Activated CD4-positive, alpha-beta T cell treated with anti-CD3 and anti-CD28 coated beads, Interleukin-2, amount 10 ng/mL, durations not matched to agents 7 days and 5 days (primary cell): Measurements from ENCODE around the gene GAL3ST2. TPM values are rescaled to one million over a fixed set of nuclear protein-coding genes. Genes with fewer than 3 reads are reported as not detected.
"Not testable (repeated sequence)": the region's sequence is repeated elsewhere in the genome, so short reads cannot be mapped to it uniquely, and the experiment has no call there.

Experiments
- CTCF ChIA-PET: fragments of 350-600 bp; sonication (Branson Sonifier 250); formaldehyde crosslinking; loops from one replicate; lab custom pipeline; 2021; ENCODE audit warnings: antibody characterized with exemption; lab: Charles Lee
- POLR2A ChIA-PET: fragments of 350-600 bp; sonication (Branson Sonifier 250); formaldehyde crosslinking; loops from one replicate; lab custom pipeline; 2021; ENCODE audit warnings: antibody characterized with exemption; lab: Charles Lee
- DNase-seq: peaks from one replicate; pipeline ENCODE4 v3.0.0-alpha.2; 2020
- H3K27ac Mint-ChIP-seq: one replicate; pipeline ENCODE4 v1.8.0; 2021; ENCODE audit warnings: mild to moderate bottlenecking, moderate library complexity, mixed read lengths
- H3K27me3 Mint-ChIP-seq: one replicate; pipeline ENCODE4 v1.8.0; 2021; ENCODE audit warnings: mixed read lengths
- H3K36me3 Mint-ChIP-seq: one replicate; pipeline ENCODE4 v1.8.0; 2021; ENCODE audit warnings: low read depth, mixed read lengths
- H3K4me1 Mint-ChIP-seq: one replicate; pipeline ENCODE4 v1.8.0; 2021; ENCODE audit warnings: mixed read lengths
- H3K4me3 Mint-ChIP-seq: one replicate; pipeline ENCODE4 v1.8.0; 2021; ENCODE audit warnings: mild to moderate bottlenecking, moderate library complexity, mixed read lengths
- H3K9me3 Mint-ChIP-seq: one replicate; pipeline ENCODE4 v1.8.0; 2021; ENCODE audit warnings: mixed read lengths
- total RNA-seq, 2 experiments: library from RNA; stranded (reverse); gene quantifications; one replicate each; pipeline ENCODE4 v1.2.3, GENCODE V29; 2021

GAL3ST2 gene
- total RNA-seq, 2 experiments from 2014 or later, result not detected

- H3K27ac Mint-ChIP-seq, result no peak overlapping the region
- H3K27me3 Mint-ChIP-seq, result peaks cover 3% of the 10 kb centered on the region
- peaks cover 3% of the 10 kb centered on the region for H3K4me1 Mint-ChIP-seq
- no peaks in the 10 kb centered on the region for H3K36me3 Mint-ChIP-seq
- POLR2A ChIA-PET, result no interaction called here
- no peaks in the 10 kb centered on the region for H3K9me3 Mint-ChIP-seq
- CTCF ChIA-PET, result interaction anchor here (1.0 kb wide), 1 partner anchor 74 kb away, joined by 4 read pairs; no protein-coding TSS in a partner anchor
- no peak overlapping the region for H3K4me3 Mint-ChIP-seq
- DNase-seq, result no peak
Observed at GRCh38 chr2:241811201-241811951, 34.8 kb downstream of the GAL3ST2 start.

DNA sequence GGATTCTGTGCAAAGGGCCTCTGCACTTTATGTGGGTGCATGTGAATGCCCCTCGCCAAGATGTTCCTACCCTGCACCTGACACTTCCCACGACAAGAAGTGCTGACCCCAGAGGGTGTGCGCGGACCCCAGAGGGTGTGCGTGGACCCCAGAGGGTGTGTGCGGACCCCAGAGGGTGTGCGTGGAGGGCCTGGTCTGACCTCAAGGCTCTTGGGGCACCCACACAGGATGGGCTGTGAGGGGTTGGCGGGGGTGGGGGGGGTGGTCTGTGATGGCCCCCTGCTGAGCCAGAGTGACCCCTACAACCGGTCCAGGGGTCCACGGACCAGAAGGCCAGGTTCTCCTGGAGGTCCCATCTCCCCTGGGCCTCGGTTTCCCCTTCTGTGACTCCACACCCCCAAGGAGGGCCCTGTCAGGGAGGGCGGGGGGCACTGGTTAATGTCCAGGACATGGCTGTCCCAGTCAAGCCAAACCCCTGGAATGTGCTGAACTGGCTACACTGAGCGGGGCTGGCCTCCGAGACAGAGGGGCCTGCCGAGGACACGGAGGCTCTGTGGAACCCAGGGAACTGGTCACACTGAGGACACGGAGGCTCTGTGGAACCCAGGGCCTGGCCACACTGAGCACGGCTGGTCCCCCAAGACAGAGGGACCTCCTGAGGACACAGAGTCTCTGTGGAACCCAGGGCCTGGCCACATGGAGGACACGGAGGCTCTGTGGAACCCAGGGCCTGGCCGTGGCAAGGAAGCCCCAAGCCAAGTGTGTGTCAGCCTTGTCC, 35.5 kb downstream of the GAL3ST2 start:
- no peaks in the 10 kb centered on the region for H3K9me3 Mint-ChIP-seq
- no peak overlapping the region for H3K27ac Mint-ChIP-seq
- CTCF ChIA-PET, result interaction anchor here (1.2 kb wide), 1 partner anchor 8 kb away, joined by 3 read pairs; no protein-coding TSS in a partner anchor
- no peaks in the 10 kb centered on the region for H3K36me3 Mint-ChIP-seq
- no peak overlapping the region for H3K4me3 Mint-ChIP-seq
- DNase-seq, result no peak
- POLR2A ChIA-PET, result no interaction called here
- peaks cover 3% of the 10 kb centered on the region for H3K27me3 Mint-ChIP-seq
- H3K4me1 Mint-ChIP-seq, result peaks cover 3% of the 10 kb centered on the region

- H3K27me3 Mint-ChIP-seq, result peaks cover 3% of the 10 kb centered on the region
- H3K9me3 Mint-ChIP-seq, result no peaks in the 10 kb centered on the region
- DNase-seq, result no peak
- ChIA-PET POLR2A (no interaction called here), CTCF (interaction anchor here (1.0 to 1.2 kb wide), 2 partner anchors 9 to 53 kb away, joined by 3 read pairs; no protein-coding TSS in a partner anchor)
- no peak overlapping the region for H3K27ac Mint-ChIP-seq
- no peak overlapping the region for H3K4me3 Mint-ChIP-seq
- peaks cover 9% of the 10 kb centered on the region for H3K4me1 Mint-ChIP-seq
- H3K36me3 Mint-ChIP-seq, result no peaks in the 10 kb centered on the region
Observed at GRCh38 chr2:241812730-241813643, 36.4 kb downstream of the GAL3ST2 start.

DNA sequence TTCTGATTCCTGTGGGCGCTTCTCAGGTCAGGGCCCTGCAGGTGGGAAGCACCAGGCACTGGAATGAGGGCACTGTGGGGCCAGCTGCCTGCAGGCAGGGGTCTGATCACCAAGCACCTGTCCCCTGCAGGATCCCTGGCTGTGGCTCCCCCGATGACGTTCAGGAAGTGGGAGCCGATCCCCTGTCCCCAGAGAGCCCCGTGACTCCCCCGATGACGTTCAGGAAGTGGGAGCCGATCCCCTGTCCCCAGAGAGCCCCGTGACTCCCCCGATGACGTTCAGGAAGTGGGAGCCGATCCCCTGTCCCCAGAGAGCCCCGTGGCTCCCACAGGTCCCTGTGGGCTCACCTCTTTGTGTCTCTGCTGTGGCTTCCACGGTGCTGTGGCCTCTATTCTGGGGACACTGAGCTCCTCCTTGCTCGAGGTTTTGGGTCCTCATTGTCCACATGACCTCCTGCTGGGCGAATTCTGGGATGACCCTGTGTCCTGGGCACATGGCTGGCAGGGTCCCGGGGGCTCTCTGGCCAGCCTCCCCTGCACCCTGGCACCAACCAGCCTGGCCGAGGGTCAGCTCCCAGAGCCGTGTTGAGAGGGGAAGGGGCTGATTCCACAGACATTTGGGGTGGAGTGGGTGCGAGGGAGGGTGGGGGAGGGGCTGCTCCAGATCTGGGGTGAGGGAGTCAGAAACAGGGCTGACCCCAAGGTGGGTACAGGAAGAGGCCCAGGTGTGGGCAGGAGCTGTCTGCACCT, 37.2 kb downstream of the GAL3ST2 start:
- Mint-ChIP-seq H3K27ac (no peak overlapping the region), H3K4me3 (no peak overlapping the region), H3K9me3 (no peaks in the 10 kb centered on the region), H3K27me3 (no peaks in the 10 kb centered on the region), H3K36me3 (no peaks in the 10 kb centered on the region), H3K4me1 (peaks cover 9% of the 10 kb centered on the region)
- ChIA-PET POLR2A (no interaction called here), CTCF (interaction anchor here (1.0 to 1.2 kb wide), 2 partner anchors 10 to 53 kb away, joined by 3 read pairs; no protein-coding TSS in a partner anchor)
- no peak for DNase-seq

GRCh38 chr2:241814393-241814642, 37.7 kb downstream of the GAL3ST2 start:
- POLR2A ChIA-PET, result no interaction called here
- no peak overlapping the region for H3K27ac Mint-ChIP-seq
- CTCF ChIA-PET, result interaction anchor here (1.0 kb wide), 1 partner anchor 52 kb away, joined by 3 read pairs; no protein-coding TSS in a partner anchor
- no peaks in the 10 kb centered on the region for H3K36me3 Mint-ChIP-seq
- no peak overlapping the region for H3K4me3 Mint-ChIP-seq
- DNase-seq, result no peak
- no peaks in the 10 kb centered on the region for H3K9me3 Mint-ChIP-seq
- no peaks in the 10 kb centered on the region for H3K27me3 Mint-ChIP-seq
- peaks cover 9% of the 10 kb centered on the region for H3K4me1 Mint-ChIP-seq

DNA sequence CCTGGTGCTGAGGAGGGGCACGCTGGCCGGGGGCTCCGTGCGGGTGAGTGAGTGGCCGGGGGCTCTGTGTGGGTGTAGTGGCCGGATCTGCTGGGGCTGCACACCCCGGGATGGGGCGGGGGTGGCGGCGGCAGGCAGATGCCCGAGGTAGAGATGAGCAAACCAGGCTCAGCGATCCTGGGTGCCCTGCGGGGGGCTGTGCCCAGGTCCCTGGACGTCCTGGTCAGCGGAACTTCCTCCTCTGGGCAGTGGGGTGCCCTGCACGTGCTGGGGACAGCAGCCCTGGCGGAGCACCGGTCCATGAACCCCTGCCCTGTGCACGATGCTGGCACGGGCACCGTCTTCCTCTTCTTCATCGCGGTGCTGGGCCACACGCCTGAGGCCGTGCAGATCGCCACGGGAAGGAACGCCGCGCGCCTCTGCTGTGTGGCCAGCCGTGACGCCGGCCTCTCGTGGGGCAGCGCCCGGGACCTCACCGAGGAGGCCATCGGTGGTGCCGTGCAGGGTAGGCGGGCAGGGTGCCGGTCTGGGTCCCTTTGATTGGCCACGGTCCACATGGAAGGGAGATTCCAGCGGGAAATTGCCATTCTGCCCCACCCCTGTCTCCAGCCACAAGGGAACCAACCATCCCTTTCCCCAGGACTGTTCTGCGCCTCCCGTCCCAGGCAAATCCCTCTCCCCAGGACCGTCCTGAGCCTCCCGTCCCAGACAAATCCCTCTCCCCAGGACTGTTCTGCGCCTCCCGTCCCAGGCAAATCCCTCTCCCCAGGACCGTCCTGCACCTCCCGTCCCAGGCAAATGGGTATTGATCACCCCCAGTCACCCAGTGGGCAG, 38.2 kb downstream of the GAL3ST2 start:
- ChIA-PET POLR2A (no interaction called here), CTCF (no interaction called here)
- H3K9me3 Mint-ChIP-seq, result no peaks in the 10 kb centered on the region

DNA sequence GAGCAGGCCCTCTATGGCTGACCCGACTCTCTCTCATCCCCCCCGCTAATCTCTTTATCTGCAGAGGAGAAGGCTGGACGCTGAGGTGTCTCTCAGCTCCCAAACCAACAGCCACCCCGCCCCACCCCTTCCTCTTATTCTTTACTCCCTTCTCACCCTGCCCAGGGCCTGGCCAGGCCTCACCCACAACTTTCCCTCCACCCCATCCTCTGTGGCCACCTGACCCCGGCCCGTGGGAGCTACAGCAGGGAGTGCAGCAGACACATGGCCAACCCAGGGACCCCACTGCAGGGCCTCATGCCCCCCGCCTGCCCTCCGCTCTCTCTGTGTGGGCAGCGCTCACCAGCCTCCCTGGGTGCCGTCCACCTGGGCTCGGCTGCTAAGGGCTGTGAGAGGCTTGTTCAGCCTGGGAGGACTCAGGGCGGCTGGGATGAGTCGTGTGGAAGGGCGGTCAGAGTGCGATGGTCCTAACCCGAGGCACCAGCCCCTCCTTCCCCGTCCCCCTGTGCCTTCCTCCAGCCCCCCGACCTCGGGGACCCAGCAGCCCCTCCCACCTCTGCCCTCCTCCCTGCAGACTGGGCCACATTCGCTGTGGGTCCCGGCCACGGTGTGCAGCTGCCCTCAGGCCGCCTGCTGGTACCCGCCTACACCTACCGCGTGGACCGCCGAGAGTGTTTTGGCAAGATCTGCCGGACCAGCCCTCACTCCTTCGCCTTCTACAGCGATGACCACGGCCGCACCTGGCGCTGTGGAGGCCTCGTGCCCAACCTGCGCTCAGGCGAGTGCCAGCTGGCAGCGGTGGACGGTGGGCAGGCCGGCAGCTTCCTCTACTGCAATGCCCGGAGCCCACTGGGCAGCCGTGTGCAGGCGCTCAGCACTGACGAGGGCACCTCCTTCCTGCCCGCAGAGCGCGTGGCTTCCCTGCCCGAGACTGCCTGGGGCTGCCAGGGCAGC, 39.1 kb downstream of the GAL3ST2 start:
- H3K27me3 Mint-ChIP-seq, result no peaks in the 10 kb centered on the region
- H3K4me3 Mint-ChIP-seq, result no peak overlapping the region
- no peak for DNase-seq
- peaks cover 9% of the 10 kb centered on the region for H3K4me1 Mint-ChIP-seq
- CTCF ChIA-PET, result no interaction called here
- no peaks in the 10 kb centered on the region for H3K36me3 Mint-ChIP-seq
- H3K9me3 Mint-ChIP-seq, result no peaks in the 10 kb centered on the region
- peak overlapping the region; percentile 57 for H3K27ac Mint-ChIP-seq
- POLR2A ChIA-PET, result no interaction called here

More for the DNA sequence above, 38.2 kb downstream of the GAL3ST2 start:
- DNase-seq, result no peak
- Mint-ChIP-seq H3K27ac (peak overlapping the region; percentile 57), H3K36me3 (no peaks in the 10 kb centered on the region), H3K4me1 (peaks cover 9% of the 10 kb centered on the region), H3K27me3 (no peaks in the 10 kb centered on the region), H3K4me3 (no peak overlapping the region)

- no peaks in the 10 kb centered on the region for H3K9me3 Mint-ChIP-seq
- DNase-seq, result no peak
- no peaks in the 10 kb centered on the region for H3K27me3 Mint-ChIP-seq
- no peaks in the 10 kb centered on the region for H3K36me3 Mint-ChIP-seq
- no peak overlapping the region for H3K27ac Mint-ChIP-seq
- ChIA-PET POLR2A (no interaction called here), CTCF (no interaction called here)
- H3K4me3 Mint-ChIP-seq, result no peak overlapping the region
- H3K4me1 Mint-ChIP-seq, result peaks cover 12% of the 10 kb centered on the region
Observed at GRCh38 chr2:241816431-241817121, 40.0 kb downstream of the GAL3ST2 start.

GRCh38 chr2:241817126-241817820, 40.7 kb downstream of the GAL3ST2 start:
- Mint-ChIP-seq H3K4me1 (peaks cover 12% of the 10 kb centered on the region), H3K27me3 (no peaks in the 10 kb centered on the region), H3K36me3 (no peaks in the 10 kb centered on the region), H3K4me3 (no peak overlapping the region), H3K27ac (peak overlapping the region; percentile 19), H3K9me3 (no peaks in the 10 kb centered on the region)
- no peak for DNase-seq
- CTCF ChIA-PET, result interaction anchor here (0.7 kb wide), 1 partner anchor 15 kb away, joined by 4 read pairs; no protein-coding TSS in a partner anchor
- POLR2A ChIA-PET, result no interaction called here

DNA sequence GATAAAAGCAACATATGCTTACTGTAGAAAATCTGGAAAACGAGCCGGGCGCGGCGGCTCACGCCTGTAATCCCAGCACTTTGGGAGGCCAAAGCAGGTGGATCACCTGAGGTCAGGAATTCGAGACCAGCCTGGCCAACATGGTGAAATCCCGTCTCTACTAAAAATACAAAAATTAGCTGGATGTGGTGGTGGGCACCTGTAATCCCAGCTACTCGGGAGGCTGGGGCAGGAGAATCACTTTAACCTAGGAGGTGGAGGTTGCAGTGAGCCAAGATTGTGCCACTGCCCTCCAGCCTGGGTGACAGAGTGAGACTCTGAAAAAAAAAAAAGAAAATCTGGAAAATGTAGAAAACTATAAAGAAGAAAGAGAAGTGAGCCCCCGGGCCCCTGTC, 41.2 kb downstream of the GAL3ST2 start:
- DNase-seq, H3K27ac Mint-ChIP-seq, H3K36me3 Mint-ChIP-seq, H3K9me3 Mint-ChIP-seq, H3K27me3 Mint-ChIP-seq, POLR2A ChIA-PET, H3K4me3 Mint-ChIP-seq: not testable (repeated sequence)
- H3K4me1 Mint-ChIP-seq, result peaks cover 16% of the 10 kb centered on the region
- CTCF ChIA-PET, result interaction anchor here (0.7 kb wide), 1 partner anchor 15 kb away, joined by 4 read pairs; no protein-coding TSS in a partner anchor
